Fibroblast of skin of abdomen (primary cell): ENCODE results near the gene VPS13A.
"Not testable (repeated sequence)": the region's sequence is repeated elsewhere in the genome, so short reads cannot be mapped to it uniquely, and the experiment has no call there.

Experiments used
- DNase-seq: peaks from one replicate; pipeline ENCODE4 v3.0.0-alpha.2; 2013

VPS13A gene

GRCh38 chr9:77188242-77188641 lies 10.9 kb downstream of the VPS13A start:
- no peak for DNase-seq

- DNase-seq: no peak
Observed at GRCh38 chr9:77194423-77194822, 17.1 kb downstream of the VPS13A start.

DNA sequence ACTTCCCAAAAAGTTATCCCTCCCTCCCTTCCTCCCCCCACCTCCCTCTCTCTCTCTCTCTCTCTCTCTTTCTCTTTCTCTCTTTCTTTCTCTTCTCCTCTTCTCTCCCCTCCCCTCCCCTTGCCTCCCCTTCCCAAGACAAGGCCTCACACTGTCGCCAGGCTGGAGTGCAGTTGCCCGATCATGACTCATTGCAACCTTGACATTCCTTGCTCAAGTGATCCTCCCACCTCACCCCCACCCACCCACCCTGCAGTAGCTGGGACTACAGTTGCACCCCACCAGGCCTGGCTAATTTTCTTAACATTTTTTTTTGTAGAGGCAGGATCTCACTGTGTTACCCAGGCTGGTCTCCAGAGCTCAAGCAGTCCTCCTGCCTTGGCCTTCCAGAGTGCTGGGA lies 32.8 kb downstream of the VPS13A start:
- peak; percentile 22 for DNase-seq

DNA sequence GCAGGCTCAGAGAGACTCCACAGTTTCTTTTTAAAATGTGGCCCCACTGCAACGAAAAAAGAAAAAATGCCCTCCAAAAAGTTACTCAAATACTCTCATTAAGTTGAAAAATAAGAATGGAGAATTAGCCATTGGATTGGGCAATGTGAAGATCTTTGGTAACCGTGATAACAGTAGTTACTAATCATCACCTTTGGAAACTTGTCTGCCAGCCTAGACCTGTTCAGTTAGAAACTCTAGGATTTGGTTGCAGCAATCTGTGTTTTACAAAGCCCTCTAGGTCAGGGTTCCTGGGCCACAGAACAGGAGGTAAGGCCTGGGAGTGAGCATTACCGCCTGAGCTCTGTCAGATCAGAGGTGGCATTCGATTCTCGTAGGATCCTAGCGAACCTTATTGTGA lies 34.2 kb downstream of the VPS13A start:
- no peak for DNase-seq

DNA sequence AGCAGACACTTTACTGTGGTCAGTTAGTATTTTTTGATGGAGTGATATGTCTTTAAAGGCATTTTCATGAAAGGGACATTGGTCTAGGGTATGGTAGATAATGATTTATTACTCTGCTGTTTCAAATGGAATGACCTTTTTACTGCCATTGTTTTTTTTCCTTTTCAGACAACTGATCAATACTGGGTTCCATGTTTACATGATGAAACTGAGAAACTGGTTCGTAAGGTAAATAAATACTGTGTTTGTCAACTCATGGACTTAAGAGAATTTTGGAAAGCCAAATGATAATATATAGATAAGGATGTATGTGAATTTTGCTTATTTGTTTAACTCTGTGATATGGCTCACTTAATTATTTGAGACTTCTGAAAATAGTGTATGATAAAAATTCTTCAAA lies 35.5 kb downstream of the VPS13A start:
- no peak for DNase-seq

DNA sequence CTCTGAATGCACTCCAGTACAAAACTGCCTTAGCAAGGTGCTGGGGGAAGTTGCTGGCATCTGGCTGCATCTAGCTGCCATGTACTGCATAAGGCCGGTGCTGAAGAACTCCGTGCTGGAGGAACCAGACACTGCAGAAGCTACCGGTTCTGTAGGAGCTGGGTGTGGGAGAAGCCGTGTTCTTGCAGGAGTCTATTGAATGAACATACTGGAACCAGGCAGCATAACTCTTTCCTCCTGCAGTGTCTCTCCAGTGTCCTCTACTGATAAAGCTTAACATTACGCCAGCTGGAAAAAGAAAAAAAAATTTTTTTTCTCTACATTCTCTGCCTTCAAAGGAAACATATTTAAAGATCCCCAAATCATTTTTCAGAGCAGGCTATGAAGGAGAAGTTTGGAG lies 38.5 kb downstream of the VPS13A start:
- peak; percentile 34 for DNase-seq

- DNase-seq: peak; percentile 80
Observed at GRCh38 chr9:77218612-77219011, 41.3 kb downstream of the VPS13A start.

- peak; percentile 40 for DNase-seq
Observed at GRCh38 chr9:77221431-77221830, 44.1 kb downstream of the VPS13A start.

GRCh38 chr9:77224746-77225312 lies 47.5 kb downstream of the VPS13A start:
- DNase-seq: peak; percentile 69

- no peak for DNase-seq
Observed at GRCh38 chr9:77236693-77237092, 59.4 kb downstream of the VPS13A start.

- DNase-seq: no peak
Observed at GRCh38 chr9:77237896-77238295, 60.6 kb downstream of the VPS13A start.

DNA sequence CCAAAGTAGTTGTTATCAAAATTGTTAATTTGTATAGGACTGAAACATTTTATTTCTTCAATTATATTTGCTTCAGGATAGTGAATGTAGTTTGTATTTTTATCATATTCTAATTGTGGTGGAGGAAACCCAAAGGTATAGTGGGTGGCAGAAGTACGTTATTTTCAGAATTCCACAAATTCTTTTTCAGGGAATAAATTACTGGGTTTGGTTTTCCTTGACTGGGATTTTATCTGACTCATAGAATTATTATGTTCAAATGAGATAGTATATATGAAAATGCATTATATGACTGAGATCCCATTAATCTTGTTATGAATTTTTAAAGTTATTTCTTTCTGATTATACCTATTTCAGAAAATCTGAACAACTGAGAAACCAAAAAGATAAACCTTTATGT lies 73.7 kb downstream of the VPS13A start:
- DNase-seq: peak; percentile 37

DNA sequence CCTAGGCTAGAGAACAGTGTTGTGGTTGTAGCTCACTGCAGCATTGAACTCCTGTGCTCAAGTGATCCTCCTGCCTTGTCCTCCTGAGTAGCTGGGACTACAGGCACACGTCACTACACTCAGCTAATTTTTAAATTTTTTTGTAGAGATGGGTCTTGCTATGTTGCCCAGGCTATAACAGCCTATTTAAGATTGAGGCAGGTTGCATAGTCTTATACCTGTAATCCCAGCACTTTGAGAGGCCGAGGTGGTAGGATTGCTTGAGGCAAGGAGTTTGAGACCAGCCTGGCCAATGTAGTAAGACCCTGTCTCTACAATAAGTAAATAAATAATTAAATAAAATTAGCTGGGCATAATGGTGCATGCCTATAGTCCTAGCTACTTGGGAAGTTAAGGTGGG lies 79.9 kb downstream of the VPS13A start:
- DNase-seq: no peak

DNA sequence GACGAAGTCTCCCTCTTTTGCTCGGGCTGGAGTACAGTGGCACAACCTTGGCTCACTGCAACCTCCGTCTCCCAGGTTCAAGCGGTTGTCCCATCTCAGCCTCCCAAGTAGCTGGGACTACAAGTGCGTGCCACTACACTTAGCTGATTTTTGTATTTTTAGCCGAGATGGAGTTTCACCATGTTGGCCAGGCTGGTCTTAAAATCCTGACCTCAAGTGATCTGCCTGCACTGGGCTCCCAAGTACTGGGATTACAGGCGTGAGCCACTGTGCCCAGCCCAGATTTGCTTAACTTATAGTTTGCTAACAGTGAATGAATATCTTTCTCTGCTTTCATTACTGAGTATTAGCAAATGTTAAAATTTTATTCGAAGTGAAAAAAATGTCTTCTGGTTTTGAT lies 84.3 kb downstream of the VPS13A start:
- DNase-seq: no peak

- DNase-seq: not testable (repeated sequence)
Observed at GRCh38 chr9:77267762-77268161, 90.4 kb downstream of the VPS13A start.

DNA sequence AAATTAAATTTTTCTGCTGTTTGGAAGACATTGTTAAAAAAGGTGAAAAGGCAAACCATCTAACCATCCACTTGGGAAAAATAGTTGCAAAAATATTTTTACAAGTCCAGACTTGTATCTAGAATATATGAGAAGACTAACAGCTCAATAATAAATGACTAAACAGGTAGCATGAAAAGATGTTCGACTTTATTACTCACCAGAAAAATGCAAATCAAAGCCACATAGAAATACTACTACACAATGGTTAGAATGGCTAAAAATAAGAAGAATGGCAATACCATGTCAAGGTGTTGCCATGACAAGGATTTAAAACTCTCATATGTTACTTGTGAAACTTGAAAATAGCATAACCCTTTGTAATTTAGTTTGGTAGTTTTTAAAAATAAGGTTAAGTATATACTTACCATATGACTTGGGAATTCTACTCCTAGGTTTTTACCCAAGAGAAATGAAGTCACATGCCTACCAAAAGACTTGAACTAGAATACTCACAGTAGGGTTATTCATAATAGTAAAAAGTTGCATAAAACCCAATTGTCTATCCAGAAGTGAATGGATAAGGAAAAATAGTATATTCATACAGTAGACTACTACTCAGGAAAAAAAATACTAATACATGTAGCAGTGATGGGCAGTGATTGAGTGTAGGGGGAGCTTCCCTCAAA lies 93.8 kb downstream of the VPS13A start:
- DNase-seq: no peak

DNA sequence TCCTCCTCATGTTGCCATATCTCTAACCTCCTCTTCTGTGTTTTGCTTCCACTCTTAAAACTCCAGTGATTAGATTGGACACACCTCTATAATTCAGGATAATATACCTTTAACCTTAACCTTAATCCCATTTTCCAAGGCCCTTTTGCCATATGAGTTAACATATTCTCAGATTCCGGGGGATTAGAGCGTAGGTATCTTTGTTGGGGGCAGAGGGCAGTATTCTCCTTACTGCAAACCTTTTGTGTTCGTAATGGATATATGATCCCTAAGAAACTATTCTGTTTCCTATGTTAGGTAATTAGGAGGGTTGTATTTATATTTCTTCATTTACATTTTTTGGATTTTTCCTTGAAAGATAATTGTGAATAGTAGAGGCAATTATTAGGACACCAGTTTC lies 99.5 kb downstream of the VPS13A start:
- DNase-seq: no peak

DNA sequence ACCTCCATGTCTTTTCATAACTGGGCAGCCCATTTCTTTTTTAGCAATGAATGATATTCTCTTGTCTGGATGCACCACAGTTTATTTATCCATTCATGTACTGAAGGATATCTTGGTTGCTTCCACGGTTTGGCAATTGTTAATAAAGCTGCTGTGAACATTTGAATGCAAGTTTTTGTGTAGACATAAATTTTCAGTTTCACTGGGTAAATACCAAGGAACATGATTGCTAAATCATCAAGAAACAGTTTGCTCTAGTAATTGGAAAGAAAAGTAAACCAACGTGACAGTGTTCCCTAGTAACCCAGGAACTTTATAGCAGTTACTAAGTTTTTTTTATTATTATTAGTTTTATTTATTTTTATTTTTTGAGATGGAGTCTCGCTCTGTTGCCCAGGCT lies 100.4 kb downstream of the VPS13A start:
- DNase-seq: no peak

GRCh38 chr9:77283991-77284390 lies 106.7 kb downstream of the VPS13A start:
- no peak for DNase-seq

GRCh38 chr9:77284616-77285015 lies 107.3 kb downstream of the VPS13A start:
- DNase-seq: no peak

- DNase-seq: peak; percentile 28
Observed at GRCh38 chr9:77290373-77290772, 113.0 kb downstream of the VPS13A start.

GRCh38 chr9:77291714-77292113 lies 114.4 kb downstream of the VPS13A start:
- DNase-seq: peak; percentile 54

DNA sequence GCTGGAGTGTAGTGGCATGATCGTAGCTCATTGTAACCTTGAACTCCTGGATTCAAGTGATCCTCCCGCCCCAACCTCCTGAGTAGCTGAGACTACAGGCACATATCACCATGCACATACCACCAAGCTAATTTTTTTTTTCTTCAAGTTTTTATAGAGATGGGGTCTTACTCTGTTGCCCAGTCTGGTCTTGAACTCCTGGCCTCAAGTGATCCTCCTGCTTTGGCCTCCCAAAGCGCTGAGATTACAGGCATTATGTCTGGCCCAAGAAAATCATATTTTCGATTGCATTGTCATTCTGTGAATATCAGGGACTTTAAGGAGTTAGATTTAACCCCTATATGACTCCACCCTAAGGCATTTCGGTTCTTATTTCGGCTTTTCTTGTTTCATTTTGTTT lies 116.6 kb downstream of the VPS13A start:
- DNase-seq: no peak

DNA sequence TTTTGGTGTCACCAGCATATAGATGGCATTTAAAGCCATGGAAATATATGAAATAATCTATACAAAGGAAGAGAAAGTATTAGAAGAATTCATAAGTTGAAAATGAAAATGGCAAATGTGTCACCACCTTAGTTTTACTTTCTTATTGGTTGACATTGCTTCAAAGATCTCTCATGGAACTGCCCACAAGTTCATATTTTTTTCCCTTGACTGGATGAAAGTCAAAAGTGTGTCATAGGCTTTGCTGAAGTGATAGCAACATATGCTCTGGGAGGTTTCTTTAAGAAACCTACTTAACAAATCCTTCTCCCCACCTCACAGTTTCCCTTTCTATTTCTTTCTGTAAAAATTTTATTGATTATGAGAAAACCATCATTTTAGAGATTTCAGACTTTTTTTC lies 127.2 kb downstream of the VPS13A start:
- peak; percentile 17 for DNase-seq
